ENCODE data around the gene RBM20. TPM values are rescaled to one million over a fixed set of nuclear protein-coding genes. Genes with fewer than 3 reads are reported as not detected.

The RBM20 gene
- total and polyA plus RNA-seq, 2 donors from 2014 or later, result 0.88 to 2.1 TPM

GRCh38 chr10:110850099-110850498, 206.0 kb downstream of the RBM20 start:
- H3K27ac ChIP-seq (ENCODE audit: low read depth in 2 of 2, low read length in 2 of 2), result no peak overlapping the region
- no peaks in the 10 kb centered on the region for H3K36me3 ChIP-seq (ENCODE audit: control insufficient read depth in 2 of 3, insufficient read depth in 3 of 3, low read length in 3 of 3)
- DNase-seq (no peak), FAIRE-seq (no peak)
- intact Hi-C loops (cut with DNase I), result no loop called here
- no peak for TF ChIP-seq CTCF (IDR thresholded peaks at IDR 0.05; ENCODE audit: borderline replicate concordance, extremely low read depth, insufficient read depth)
- H3K9me3 ChIP-seq (ENCODE audit: control insufficient read depth in 2 of 3, insufficient read depth in 1 of 3, low read length in 3 of 3), result no peaks in the 10 kb centered on the region
- H3K9ac ChIP-seq (ENCODE audit: low read length in 3 of 3), result no peak overlapping the region
- H3K4me3 ChIP-seq (ENCODE audit: low read length in 3 of 3), result no peak overlapping the region
- no peaks in the 10 kb centered on the region for H3K27me3 ChIP-seq (ENCODE audit: control insufficient read depth, insufficient read depth, low read length)
- H3K4me1 ChIP-seq (ENCODE audit: control insufficient read depth in 2 of 3, insufficient read depth in 2 of 3, low read depth in 1 of 3, low read length in 3 of 3), result peaks cover 0 to 16% (median 12%) of the 10 kb centered on the region in 3 donors

- FAIRE-seq (no peak), DNase-seq (no peak)
- Histone ChIP-seq H3K27me3 (ENCODE audit: control insufficient read depth, insufficient read depth, low read length) (no peaks in the 10 kb centered on the region), H3K9ac (ENCODE audit: low read length in 3 of 3) (no peak overlapping the region), H3K36me3 (ENCODE audit: control insufficient read depth in 2 of 3, insufficient read depth in 3 of 3, low read length in 3 of 3) (no peaks in the 10 kb centered on the region), H3K9me3 (ENCODE audit: control insufficient read depth in 2 of 3, insufficient read depth in 1 of 3, low read length in 3 of 3) (no peaks in the 10 kb centered on the region), H3K27ac (ENCODE audit: low read depth in 2 of 2, low read length in 2 of 2) (no peak overlapping the region), H3K4me3 (ENCODE audit: low read length in 3 of 3) (no peak overlapping the region), H3K4me1 (ENCODE audit: control insufficient read depth in 2 of 3, insufficient read depth in 2 of 3, low read depth in 1 of 3, low read length in 3 of 3) (peaks cover 0 to 9% (median 2%) of the 10 kb centered on the region in 3 donors)
- no peak for TF ChIP-seq CTCF (IDR thresholded peaks at IDR 0.05; ENCODE audit: borderline replicate concordance, extremely low read depth, insufficient read depth)
- intact Hi-C loops (cut with DNase I), result no loop called here
Observed at GRCh38 chr10:110851020-110851612, 207.0 kb downstream of the RBM20 start.

GRCh38 chr10:110852255-110852896, 208.2 kb downstream of the RBM20 start:
- no peak for TF ChIP-seq CTCF (IDR thresholded peaks at IDR 0.05; ENCODE audit: borderline replicate concordance, extremely low read depth, insufficient read depth)
- Histone ChIP-seq H3K9me3 (ENCODE audit: control insufficient read depth in 2 of 3, insufficient read depth in 1 of 3, low read length in 3 of 3) (no peaks in the 10 kb centered on the region), H3K27ac (ENCODE audit: low read depth in 2 of 2, low read length in 2 of 2) (no peak overlapping the region), H3K4me3 (ENCODE audit: low read length in 3 of 3) (no peak overlapping the region), H3K9ac (ENCODE audit: low read length in 3 of 3) (no peak overlapping the region), H3K4me1 (ENCODE audit: control insufficient read depth in 2 of 3, insufficient read depth in 2 of 3, low read depth in 1 of 3, low read length in 3 of 3) (peaks cover 0 to 2% (median under 1%) of the 10 kb centered on the region in 3 donors), H3K27me3 (ENCODE audit: control insufficient read depth, insufficient read depth, low read length) (no peaks in the 10 kb centered on the region), H3K36me3 (ENCODE audit: control insufficient read depth in 2 of 3, insufficient read depth in 3 of 3, low read length in 3 of 3) (no peaks in the 10 kb centered on the region)
- intact Hi-C loops (cut with DNase I), result no loop called here
- FAIRE-seq, result no peak
- peak in 1 of 5 donors; percentile 69 for DNase-seq
